HEK293 (cell line): ENCODE measurements around the gene CCND1.

Source experiments
- CTCF ChIA-PET: fragments of 350-600 bp; formaldehyde crosslinking; extraction: SDS; loops from one replicate; lab custom pipeline; 2021; ENCODE audit warnings: antibody characterized with exemption; lab: Yijun Ruan, JAX
- POLR2A ChIA-PET: fragments of 300-600 bp; formaldehyde crosslinking; extraction: SDS; loops from one replicate; lab custom pipeline; 2020; ENCODE audit warnings: antibody characterized with exemption, inconsistent platforms; lab: Yijun Ruan, JAX
- H3K27ac ChIP-seq: fragments of 200-500 bp; sonication (Bioruptor generic); 2 replicates; pipeline ENCODE4 v1.5.1; 2014; ENCODE audit warnings: low read depth, low read length, control low read depth, inconsistent platforms; ENCODE audit errors: extremely low read depth
- H3K36me3 ChIP-seq, 2 experiments: fragments of 200-500 bp in 1 of 2; sonication (Bioruptor generic) in 1 of 2; 1 replicate in 1 of 2; 2 replicates in 1 of 2; pipeline ENCODE4 v1.5.1; 2014 to 2017; ENCODE audit warnings: inconsistent platforms in 2 of 2, low read length in 2 of 2; ENCODE audit not compliant: control insufficient read depth in 2 of 2, insufficient read depth in 1 of 2
- H3K4me1 ChIP-seq: fragments of 200-500 bp; sonication (Bioruptor generic); 2 replicates; pipeline ENCODE4 v1.5.1; 2014; ENCODE audit warnings: mild to moderate bottlenecking, low read length, inconsistent platforms; ENCODE audit not compliant: control insufficient read depth, insufficient read depth
- H3K4me3 ChIP-seq: 2 replicates; pipeline ENCODE4 v1.5.1; 2011; ENCODE audit warnings: low read depth, mild to moderate bottlenecking, control low read depth, low read length, moderate library complexity
- H3K9me3 ChIP-seq: fragments of 200-500 bp; sonication (Bioruptor generic); 2 replicates; pipeline ENCODE4 v1.5.1; 2014; ENCODE audit warnings: low read depth, low read length, inconsistent platforms; ENCODE audit not compliant: control insufficient read depth, insufficient read depth
- BCL11A ChIP-seq: fragments of 450-650 bp; formaldehyde crosslinking; IDR thresholded peaks from 2 replicates; pipeline ENCODE4 v1.5.1; 2016; ENCODE audit warnings: low read depth, missing biosample characterization, missing genetic modification characterization
- KLF16 ChIP-seq: fragments of 450-650 bp; formaldehyde crosslinking; IDR thresholded peaks from 2 replicates; pipeline ENCODE4 v1.5.1; 2017; ENCODE audit warnings: missing biosample characterization, missing genetic modification characterization
- MEIS1 ChIP-seq: sonication (generic); formaldehyde crosslinking; IDR thresholded peaks from 2 replicates; pipeline ENCODE4 v1.8.1; 2022; ENCODE audit warnings: missing genetic modification reagents, mild to moderate bottlenecking, borderline replicate concordance
- SCRT1 ChIP-seq: fragments of 450-650 bp; formaldehyde crosslinking; IDR thresholded peaks from 2 replicates; pipeline ENCODE4 v1.5.1; 2016; ENCODE audit warnings: missing biosample characterization, missing genetic modification characterization, borderline replicate concordance
- ZBTB20 ChIP-seq: fragments of 450-650 bp; formaldehyde crosslinking; IDR thresholded peaks from 2 replicates; pipeline ENCODE4 v1.5.1; 2016; ENCODE audit warnings: missing biosample characterization, missing genetic modification characterization
- ZBTB8A ChIP-seq: fragments of 450-650 bp; formaldehyde crosslinking; IDR thresholded peaks from 2 replicates; pipeline ENCODE4 v1.5.1; 2016; ENCODE audit warnings: missing biosample characterization, missing genetic modification characterization
- ZFHX2 ChIP-seq: fragments of 450-650 bp; formaldehyde crosslinking; conservative IDR thresholded peaks from 2 replicates; pipeline ENCODE4 v1.5.1; 2016; ENCODE audit warnings: missing biosample characterization, missing genetic modification characterization
- ZNF10 ChIP-seq: fragments of 450-650 bp; formaldehyde crosslinking; IDR thresholded peaks from 2 replicates; pipeline ENCODE4 v1.5.1; 2017; ENCODE audit warnings: missing biosample characterization, missing genetic modification characterization
- ZNF112 ChIP-seq: fragments of 450-650 bp; formaldehyde crosslinking; IDR thresholded peaks from 2 replicates; pipeline ENCODE4 v1.5.0; 2017; ENCODE audit warnings: missing biosample characterization, missing genetic modification characterization
- ZNF184 ChIP-seq: fragments of 450-650 bp; IDR thresholded peaks from 2 replicates; pipeline ENCODE4 v1.5.1; 2018; ENCODE audit warnings: missing biosample characterization, mild to moderate bottlenecking, missing genetic modification characterization
- ZNF2 ChIP-seq: fragments of 450-650 bp; formaldehyde crosslinking; IDR thresholded peaks from 2 replicates; pipeline ENCODE4 v1.5.1; 2016; ENCODE audit warnings: missing biosample characterization, missing genetic modification characterization
- ZNF548 ChIP-seq: fragments of 450-650 bp; formaldehyde crosslinking; IDR thresholded peaks from 2 replicates; pipeline ENCODE4 v1.5.1; 2016; ENCODE audit warnings: missing biosample characterization, missing genetic modification characterization
- ZNF596 ChIP-seq: fragments of 450-650 bp; IDR thresholded peaks from 2 replicates; pipeline ENCODE4 v1.5.0; 2018; ENCODE audit warnings: missing biosample characterization, mild to moderate bottlenecking, missing genetic modification characterization, moderate library complexity
- TF ChIP-seq, protein P1 (sequence below): fragments of 450-650 bp; formaldehyde crosslinking; optimal IDR thresholded peaks from 2 replicates; pipeline ENCODE3; 2016; ENCODE audit warnings: missing biosample characterization, mild to moderate bottlenecking, missing genetic modification characterization
- TF ChIP-seq, protein P2 (sequence below): fragments of 450-650 bp; formaldehyde crosslinking; IDR thresholded peaks from 2 replicates; pipeline ENCODE4 v1.5.1; 2016; ENCODE audit warnings: missing biosample characterization, missing genetic modification characterization
- TF ChIP-seq, protein P3 (sequence below): fragments of 450-650 bp; formaldehyde crosslinking; IDR thresholded peaks from 2 replicates; pipeline ENCODE4 v1.5.1; 2016; ENCODE audit warnings: missing biosample characterization, missing genetic modification characterization, borderline replicate concordance
- TF ChIP-seq, protein P4 (sequence below): fragments of 450-650 bp; formaldehyde crosslinking; IDR thresholded peaks from 2 replicates; pipeline ENCODE4 v1.5.1; 2016; ENCODE audit warnings: missing biosample characterization, missing genetic modification characterization
- TF ChIP-seq, protein P5 (sequence below): fragments of 450-650 bp; formaldehyde crosslinking; IDR thresholded peaks from 2 replicates; pipeline ENCODE4 v1.5.1; 2017; ENCODE audit warnings: missing biosample characterization, missing genetic modification characterization

The CCND1 gene

DNA sequence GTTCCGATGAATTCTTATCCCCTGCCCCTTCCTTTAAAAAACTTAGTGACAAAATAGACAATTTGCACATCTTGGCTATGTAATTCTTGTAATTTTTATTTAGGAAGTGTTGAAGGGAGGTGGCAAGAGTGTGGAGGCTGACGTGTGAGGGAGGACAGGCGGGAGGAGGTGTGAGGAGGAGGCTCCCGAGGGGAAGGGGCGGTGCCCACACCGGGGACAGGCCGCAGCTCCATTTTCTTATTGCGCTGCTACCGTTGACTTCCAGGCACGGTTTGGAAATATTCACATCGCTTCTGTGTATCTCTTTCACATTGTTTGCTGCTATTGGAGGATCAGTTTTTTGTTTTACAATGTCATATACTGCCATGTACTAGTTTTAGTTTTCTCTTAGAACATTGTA is 12.0 kb downstream of the CCND1 start:
- Histone ChIP-seq H3K27ac (no peak overlapping the region), H3K4me3 (no peak overlapping the region), H3K9me3 (no peaks in the 10 kb centered on the region), H3K4me1 (no peaks in the 10 kb centered on the region), H3K36me3 (peaks cover 5 to 53% of the 10 kb centered on the region in 2 experiments; a peak in 1 of 3 replicates)
- POLR2A ChIA-PET = interaction anchor here (0.9 kb wide), 1 partner anchor 18 kb away, joined by 3 read pairs; no protein-coding TSS in a partner anchor
- no peak for TF ChIP-seq MEIS1 (CRISPR knock-in tag)
- 0 out of 2 replicates have a peak, but pooled peaks have one; percentile 32 for TF ChIP-seq ZFHX2 (tag by site-specific recombination)
- CTCF ChIA-PET = interaction anchor here (0.6 kb wide), 2 partner anchors 197 to 551 kb away, joined by 3 to 5 read pairs; no protein-coding TSS in a partner anchor

DNA sequence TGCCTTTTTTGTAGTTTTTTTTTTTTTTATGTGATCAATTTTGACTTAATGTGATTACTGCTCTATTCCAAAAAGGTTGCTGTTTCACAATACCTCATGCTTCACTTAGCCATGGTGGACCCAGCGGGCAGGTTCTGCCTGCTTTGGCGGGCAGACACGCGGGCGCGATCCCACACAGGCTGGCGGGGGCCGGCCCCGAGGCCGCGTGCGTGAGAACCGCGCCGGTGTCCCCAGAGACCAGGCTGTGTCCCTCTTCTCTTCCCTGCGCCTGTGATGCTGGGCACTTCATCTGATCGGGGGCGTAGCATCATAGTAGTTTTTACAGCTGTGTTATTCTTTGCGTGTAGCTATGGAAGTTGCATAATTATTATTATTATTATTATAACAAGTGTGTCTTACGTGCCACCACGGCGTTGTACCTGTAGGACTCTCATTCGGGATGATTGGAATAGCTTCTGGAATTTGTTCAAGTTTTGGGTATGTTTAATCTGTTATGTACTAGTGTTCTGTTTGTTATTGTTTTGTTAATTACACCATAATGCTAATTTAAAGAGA is 12.5 kb downstream of the CCND1 start:
- H3K27ac ChIP-seq = no peak overlapping the region
- peaks cover 5 to 48% of the 10 kb centered on the region in 2 experiments; a peak in 1 of 3 replicates for H3K36me3 ChIP-seq
- no peak overlapping the region for H3K4me3 ChIP-seq
- no peaks in the 10 kb centered on the region for H3K9me3 ChIP-seq
- ChIA-PET CTCF (interaction anchor here (0.5 kb wide), 1 partner anchor 8 kb away, joined by 5 read pairs; no protein-coding TSS in a partner anchor), POLR2A (interaction anchor here (0.9 kb wide), 1 partner anchor 17 kb away, joined by 3 read pairs; no protein-coding TSS in a partner anchor)
- no peaks in the 10 kb centered on the region for H3K4me1 ChIP-seq
- TF ChIP-seq ZNF184 = no peak
- TF ChIP-seq, protein P1, sequence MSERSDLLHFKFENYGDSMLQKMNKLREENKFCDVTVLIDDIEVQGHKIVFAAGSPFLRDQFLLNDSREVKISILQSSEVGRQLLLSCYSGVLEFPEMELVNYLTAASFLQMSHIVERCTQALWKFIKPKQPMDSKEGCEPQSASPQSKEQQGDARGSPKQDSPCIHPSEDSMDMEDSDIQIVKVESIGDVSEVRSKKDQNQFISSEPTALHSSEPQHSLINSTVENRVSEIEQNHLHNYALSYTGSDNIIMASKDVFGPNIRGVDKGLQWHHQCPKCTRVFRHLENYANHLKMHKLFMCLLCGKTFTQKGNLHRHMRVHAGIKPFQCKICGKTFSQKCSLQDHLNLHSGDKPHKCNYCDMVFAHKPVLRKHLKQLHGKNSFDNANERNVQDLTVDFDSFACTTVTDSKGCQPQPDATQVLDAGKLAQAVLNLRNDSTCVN = no peak
- TF ChIP-seq, protein P2, sequence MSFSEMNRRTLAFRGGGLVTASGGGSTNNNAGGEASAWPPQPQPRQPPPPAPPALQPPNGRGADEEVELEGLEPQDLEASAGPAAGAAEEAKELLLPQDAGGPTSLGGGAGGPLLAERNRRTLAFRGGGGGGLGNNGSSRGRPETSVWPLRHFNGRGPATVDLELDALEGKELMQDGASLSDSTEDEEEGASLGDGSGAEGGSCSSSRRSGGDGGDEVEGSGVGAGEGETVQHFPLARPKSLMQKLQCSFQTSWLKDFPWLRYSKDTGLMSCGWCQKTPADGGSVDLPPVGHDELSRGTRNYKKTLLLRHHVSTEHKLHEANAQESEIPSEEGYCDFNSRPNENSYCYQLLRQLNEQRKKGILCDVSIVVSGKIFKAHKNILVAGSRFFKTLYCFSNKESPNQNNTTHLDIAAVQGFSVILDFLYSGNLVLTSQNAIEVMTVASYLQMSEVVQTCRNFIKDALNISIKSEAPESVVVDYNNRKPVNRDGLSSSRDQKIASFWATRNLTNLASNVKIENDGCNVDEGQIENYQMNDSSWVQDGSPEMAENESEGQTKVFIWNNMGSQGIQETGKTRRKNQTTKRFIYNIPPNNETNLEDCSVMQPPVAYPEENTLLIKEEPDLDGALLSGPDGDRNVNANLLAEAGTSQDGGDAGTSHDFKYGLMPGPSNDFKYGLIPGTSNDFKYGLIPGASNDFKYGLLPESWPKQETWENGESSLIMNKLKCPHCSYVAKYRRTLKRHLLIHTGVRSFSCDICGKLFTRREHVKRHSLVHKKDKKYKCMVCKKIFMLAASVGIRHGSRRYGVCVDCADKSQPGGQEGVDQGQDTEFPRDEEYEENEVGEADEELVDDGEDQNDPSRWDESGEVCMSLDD (tag by site-specific recombination) = no peak
- no peak for TF ChIP-seq SCRT1 (tag by site-specific recombination)
- TF ChIP-seq, protein P3, sequence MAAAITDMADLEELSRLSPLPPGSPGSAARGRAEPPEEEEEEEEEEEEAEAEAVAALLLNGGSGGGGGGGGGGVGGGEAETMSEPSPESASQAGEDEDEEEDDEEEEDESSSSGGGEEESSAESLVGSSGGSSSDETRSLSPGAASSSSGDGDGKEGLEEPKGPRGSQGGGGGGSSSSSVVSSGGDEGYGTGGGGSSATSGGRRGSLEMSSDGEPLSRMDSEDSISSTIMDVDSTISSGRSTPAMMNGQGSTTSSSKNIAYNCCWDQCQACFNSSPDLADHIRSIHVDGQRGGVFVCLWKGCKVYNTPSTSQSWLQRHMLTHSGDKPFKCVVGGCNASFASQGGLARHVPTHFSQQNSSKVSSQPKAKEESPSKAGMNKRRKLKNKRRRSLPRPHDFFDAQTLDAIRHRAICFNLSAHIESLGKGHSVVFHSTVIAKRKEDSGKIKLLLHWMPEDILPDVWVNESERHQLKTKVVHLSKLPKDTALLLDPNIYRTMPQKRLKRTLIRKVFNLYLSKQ (tag by site-specific recombination) = no peak

DNA sequence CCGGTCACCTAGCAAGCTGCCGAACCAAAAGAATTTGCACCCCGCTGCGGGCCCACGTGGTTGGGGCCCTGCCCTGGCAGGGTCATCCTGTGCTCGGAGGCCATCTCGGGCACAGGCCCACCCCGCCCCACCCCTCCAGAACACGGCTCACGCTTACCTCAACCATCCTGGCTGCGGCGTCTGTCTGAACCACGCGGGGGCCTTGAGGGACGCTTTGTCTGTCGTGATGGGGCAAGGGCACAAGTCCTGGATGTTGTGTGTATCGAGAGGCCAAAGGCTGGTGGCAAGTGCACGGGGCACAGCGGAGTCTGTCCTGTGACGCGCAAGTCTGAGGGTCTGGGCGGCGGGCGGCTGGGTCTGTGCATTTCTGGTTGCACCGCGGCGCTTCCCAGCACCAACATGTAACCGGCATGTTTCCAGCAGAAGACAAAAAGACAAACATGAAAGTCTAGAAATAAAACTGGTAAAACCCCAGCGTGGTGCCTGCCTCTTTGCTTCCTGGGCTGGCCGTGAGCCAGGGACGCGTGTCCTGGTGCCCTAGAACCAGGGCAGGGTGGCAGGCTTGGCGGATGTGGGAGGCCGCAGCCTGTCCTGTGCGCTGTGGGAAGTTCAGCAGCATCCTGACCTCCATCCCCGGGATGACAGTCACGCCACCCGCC is 13.2 kb downstream of the CCND1 start:
- no peaks in the 10 kb centered on the region for H3K4me1 ChIP-seq
- H3K36me3 ChIP-seq = peaks cover 5 to 43% of the 10 kb centered on the region in 2 experiments; a peak in 1 of 3 replicates
- no peak overlapping the region for H3K27ac ChIP-seq
- no peak overlapping the region for H3K4me3 ChIP-seq
- no peaks in the 10 kb centered on the region for H3K9me3 ChIP-seq
- ChIA-PET POLR2A (interaction anchor here (0.9 kb wide), 1 partner anchor 17 kb away, joined by 3 read pairs; no protein-coding TSS in a partner anchor), CTCF (interaction anchor here (0.5 to 1.4 kb wide), 2 partner anchors 9 to 11 kb away, joined by 3 to 5 read pairs; no protein-coding TSS in a partner anchor)
- TF ChIP-seq ZNF548 (tag by site-specific recombination) = no peak
- no peak for TF ChIP-seq ZNF10 (tag by site-specific recombination)
- TF ChIP-seq KLF16 (tag by site-specific recombination) = no peak
- TF ChIP-seq ZBTB20 (tag by site-specific recombination) = no peak
- no peak for TF ChIP-seq ZNF2 (tag by site-specific recombination)
- TF ChIP-seq, protein P4, sequence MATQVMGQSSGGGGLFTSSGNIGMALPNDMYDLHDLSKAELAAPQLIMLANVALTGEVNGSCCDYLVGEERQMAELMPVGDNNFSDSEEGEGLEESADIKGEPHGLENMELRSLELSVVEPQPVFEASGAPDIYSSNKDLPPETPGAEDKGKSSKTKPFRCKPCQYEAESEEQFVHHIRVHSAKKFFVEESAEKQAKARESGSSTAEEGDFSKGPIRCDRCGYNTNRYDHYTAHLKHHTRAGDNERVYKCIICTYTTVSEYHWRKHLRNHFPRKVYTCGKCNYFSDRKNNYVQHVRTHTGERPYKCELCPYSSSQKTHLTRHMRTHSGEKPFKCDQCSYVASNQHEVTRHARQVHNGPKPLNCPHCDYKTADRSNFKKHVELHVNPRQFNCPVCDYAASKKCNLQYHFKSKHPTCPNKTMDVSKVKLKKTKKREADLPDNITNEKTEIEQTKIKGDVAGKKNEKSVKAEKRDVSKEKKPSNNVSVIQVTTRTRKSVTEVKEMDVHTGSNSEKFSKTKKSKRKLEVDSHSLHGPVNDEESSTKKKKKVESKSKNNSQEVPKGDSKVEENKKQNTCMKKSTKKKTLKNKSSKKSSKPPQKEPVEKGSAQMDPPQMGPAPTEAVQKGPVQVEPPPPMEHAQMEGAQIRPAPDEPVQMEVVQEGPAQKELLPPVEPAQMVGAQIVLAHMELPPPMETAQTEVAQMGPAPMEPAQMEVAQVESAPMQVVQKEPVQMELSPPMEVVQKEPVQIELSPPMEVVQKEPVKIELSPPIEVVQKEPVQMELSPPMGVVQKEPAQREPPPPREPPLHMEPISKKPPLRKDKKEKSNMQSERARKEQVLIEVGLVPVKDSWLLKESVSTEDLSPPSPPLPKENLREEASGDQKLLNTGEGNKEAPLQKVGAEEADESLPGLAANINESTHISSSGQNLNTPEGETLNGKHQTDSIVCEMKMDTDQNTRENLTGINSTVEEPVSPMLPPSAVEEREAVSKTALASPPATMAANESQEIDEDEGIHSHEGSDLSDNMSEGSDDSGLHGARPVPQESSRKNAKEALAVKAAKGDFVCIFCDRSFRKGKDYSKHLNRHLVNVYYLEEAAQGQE = no peak
- no peak for TF ChIP-seq ZBTB8A
- TF ChIP-seq ZNF112 = no peak
- TF ChIP-seq, protein P5, sequence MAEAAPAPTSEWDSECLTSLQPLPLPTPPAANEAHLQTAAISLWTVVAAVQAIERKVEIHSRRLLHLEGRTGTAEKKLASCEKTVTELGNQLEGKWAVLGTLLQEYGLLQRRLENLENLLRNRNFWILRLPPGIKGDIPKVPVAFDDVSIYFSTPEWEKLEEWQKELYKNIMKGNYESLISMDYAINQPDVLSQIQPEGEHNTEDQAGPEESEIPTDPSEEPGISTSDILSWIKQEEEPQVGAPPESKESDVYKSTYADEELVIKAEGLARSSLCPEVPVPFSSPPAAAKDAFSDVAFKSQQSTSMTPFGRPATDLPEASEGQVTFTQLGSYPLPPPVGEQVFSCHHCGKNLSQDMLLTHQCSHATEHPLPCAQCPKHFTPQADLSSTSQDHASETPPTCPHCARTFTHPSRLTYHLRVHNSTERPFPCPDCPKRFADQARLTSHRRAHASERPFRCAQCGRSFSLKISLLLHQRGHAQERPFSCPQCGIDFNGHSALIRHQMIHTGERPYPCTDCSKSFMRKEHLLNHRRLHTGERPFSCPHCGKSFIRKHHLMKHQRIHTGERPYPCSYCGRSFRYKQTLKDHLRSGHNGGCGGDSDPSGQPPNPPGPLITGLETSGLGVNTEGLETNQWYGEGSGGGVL (tag by site-specific recombination) = no peak
- TF ChIP-seq ZNF596 (tag by site-specific recombination) = no peak
- no peak for TF ChIP-seq BCL11A (tag by site-specific recombination)
